ENCODE results near the gene PPP4R4. TPM values are rescaled to one million over a fixed set of nuclear protein-coding genes. Genes with fewer than 3 reads are reported as not detected.
"Not testable (repeated sequence)": the region's sequence is repeated elsewhere in the genome, so short reads cannot be mapped to it uniquely, and the experiment has no call there.

PPP4R4 gene
- total RNA-seq, 1 experiment from 2014 or later: 4.7 TPM

DNA sequence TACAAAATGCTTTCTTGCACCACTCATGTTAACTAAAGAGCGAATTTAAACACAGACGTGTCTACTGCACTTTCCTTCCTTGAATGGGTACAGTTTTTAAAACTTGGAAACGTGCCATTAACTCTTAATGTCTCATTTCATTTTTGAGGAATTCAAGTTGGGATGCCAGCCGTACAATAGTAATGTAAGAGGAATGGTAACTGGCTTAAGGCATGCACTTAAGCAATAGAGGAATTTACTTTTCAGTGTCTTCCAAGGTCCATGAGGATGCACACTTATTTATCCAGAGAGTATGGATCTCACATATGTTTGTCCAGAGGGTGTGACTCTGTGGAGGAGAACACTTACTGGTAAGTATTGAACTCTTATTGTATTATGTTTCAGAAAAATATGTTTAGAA lies 52.9 kb downstream of the PPP4R4 start:
- in situ Hi-C loops (cut with HindIII; ENCODE audit: low sequenced_read_pairs): no loop called here

DNA sequence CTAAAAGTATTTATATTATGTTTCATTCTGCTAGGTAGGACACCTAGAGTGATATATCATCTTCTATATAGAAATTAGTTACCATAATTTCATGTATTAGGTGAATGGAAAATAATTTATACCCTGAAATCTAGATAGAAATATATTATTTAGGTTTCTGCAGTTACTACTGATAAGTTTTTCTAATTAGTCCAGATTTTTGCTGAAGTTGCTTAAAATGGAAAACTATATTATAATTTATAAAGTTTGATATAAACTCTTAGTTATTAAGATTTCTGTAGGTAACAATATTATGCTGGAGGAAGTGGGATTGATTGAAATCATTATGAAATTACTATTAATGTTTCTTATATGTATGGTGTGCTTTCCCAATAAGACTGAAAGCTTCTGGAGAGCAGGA lies 62.9 kb downstream of the PPP4R4 start:
- no peak for DNase-seq (ENCODE audit: low spot score)
- in situ Hi-C loops (cut with HindIII; ENCODE audit: low sequenced_read_pairs): no loop called here

More for the DNA sequence above, 52.9 kb downstream of the PPP4R4 start:
- DNase-seq (ENCODE audit: low spot score): no peak

DNA sequence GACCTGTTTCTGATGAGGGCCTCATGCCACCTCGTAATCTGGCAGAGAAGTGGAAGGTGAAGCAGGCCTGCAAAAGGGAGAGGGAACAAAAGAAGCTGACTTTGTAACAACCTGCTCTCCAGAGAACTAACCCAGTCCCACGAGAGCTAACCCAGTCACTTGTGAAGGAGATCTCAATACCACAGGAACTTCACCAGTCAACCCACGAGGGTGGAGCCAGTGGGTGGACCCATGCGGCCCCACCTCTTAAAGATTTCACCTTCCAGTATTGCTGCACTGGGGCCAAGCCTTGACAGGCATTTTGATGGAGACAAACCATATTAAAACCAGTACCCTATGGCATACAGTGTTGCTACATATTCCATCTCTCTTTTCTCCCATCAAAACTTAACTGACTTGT lies 63.9 kb downstream of the PPP4R4 start:
- no peak for DNase-seq (ENCODE audit: low spot score)
- in situ Hi-C loops (cut with HindIII; ENCODE audit: low sequenced_read_pairs): no loop called here

DNA sequence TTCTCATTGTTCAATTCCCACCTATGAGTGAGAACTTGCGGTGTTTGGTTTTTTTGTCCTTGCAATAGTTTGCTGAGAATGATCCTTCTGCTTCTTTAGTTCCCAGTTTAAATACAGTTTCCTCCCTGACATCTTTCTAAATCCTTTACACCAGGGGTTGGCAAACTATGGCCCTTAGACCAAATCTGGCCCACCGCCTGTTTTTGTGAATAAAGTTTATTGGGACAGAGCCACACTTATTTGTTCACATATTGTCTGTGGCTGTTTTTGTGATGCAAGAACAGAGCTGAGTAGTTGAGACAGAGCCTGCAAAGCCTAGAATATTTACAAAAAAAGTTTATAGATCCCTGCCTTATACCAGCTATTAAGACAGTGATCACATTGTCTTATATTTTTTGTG lies 65.3 kb downstream of the PPP4R4 start:
- in situ Hi-C loops (cut with HindIII; ENCODE audit: low sequenced_read_pairs): no loop called here
- no peak for DNase-seq (ENCODE audit: low spot score)

DNA sequence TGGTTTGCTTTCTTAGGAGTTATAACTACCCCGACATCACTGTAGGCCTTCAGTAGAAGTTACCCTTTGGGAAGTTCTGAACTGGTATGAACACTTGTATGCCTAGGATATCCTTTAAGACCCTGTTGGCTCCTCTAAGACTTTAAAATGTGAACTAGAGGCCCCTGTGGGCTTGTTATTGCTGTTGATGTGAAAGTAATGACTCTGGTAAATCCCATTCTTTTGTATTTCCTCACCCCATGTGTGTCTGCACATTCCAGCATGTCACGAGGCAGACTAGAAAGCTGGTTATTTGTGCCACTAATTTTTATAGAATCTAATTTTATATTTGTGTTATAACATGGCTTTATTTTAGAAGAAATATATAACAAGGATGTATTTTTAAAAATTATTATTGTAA lies 70.1 kb downstream of the PPP4R4 start:
- no peak for DNase-seq (ENCODE audit: low spot score)
- in situ Hi-C loops (cut with HindIII; ENCODE audit: low sequenced_read_pairs): no loop called here

DNA sequence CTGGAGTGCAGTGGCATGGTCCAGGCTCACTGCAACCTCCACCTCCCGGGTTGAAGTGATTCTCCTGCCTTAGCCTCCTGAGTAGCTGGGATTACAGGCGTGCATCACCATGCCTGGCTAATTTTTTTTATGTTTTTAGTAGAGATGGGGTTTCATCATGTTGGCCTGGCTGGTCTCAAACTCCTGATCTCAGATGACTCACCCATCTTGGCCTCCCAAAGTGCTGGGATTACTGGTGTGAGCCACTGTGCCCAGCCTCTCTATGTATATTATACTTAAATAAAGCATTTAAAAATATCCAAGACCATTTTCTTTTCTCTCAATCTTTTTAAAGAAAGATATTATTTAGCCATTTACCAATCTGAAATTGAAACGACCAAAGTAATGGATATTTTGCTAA lies 90.1 kb downstream of the PPP4R4 start:
- DNase-seq (ENCODE audit: low spot score); in situ Hi-C loops (cut with HindIII; ENCODE audit: low sequenced_read_pairs): not testable (repeated sequence)

DNA sequence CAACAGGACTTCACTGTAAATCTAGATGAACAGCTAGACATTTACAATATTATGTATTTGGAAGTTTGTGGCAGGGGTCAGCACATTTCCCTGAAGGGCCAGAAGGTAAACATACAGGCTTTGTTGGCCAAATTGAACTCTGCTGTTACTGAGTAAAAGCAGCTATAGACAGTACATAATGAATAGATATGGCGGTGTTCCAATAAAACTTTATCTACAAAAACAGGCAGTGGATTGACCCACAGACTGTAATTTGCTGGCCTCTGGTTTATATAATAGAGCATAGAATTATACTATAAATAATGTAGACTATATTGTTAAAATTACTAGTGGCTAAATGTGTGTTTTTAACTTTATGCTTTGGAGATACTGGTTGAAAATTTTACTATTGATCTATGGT lies 93.2 kb downstream of the PPP4R4 start:
- DNase-seq (ENCODE audit: low spot score): no peak
- in situ Hi-C loops (cut with HindIII; ENCODE audit: low sequenced_read_pairs): no loop called here

DNA sequence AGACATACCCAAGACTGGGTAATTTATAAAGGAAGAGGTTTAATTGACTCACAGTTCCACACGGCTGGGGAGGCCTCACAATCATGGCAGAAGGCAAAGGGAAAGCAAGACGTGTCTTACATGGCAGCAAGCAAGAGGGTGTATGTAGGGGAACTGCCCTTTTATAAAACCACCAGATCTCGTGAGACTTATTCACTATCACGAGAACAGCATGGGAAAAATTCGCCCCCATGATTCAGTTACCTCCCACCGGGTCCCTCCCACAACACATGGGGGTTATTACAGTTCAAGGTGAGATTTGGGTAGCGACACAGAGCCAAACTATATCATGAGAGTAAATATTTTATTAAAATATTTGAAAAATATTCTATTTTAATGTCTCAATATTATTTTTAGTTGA lies 94.5 kb downstream of the PPP4R4 start:
- in situ Hi-C loops (cut with HindIII; ENCODE audit: low sequenced_read_pairs); DNase-seq (ENCODE audit: low spot score): not testable (repeated sequence)

DNA sequence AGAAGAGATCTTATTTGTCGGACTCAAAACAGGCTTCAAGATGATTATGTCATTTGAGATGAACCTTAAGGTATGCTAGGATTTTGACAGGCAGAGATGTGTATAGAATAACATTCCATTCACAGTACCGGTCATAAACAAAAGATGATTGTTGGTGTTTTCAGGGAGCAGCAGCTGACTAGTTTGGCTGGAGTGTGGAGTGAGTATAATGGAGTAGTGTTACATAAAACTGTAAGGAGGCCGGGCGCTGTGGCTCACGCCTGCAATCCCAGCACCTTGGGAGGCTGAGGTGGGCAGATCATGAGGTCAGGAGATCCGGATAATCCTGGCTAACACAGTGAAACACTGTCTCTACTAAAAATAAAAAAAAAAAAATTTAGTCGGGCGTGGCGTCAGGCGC lies 95.0 kb downstream of the PPP4R4 start:
- in situ Hi-C loops (cut with HindIII; ENCODE audit: low sequenced_read_pairs): no loop called here
- DNase-seq (ENCODE audit: low spot score): no peak

DNA sequence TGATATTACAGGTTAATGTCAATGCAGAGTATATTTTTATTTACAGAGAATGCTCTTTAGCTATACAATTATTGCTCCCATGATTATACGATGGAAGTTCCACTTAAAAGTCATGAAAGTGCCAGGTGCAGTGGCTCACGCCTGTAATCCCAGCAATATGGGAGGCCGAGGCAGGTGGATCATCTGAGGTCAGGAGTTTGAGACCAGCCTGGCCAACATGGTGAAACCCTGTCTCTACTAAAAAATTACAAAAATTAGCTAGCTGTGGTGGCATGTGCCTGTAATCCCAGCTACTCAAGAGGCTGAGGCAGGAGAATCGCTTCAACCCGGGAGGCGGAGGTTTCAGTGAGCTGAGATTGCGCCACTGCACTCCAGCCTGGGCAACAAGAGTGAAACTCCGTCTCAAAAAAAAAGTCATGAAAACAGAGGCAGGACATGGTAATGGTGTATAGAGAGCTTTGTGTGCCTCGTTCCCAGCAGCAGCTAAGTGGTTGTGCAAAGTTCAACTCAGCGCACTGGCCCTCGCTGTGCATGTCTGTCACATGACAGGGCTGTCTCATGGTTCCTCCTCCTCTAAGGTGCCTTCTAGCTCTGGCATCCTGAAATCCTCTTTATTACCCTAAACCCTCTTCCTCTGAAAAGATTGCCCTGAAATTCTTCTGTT lies 102.9 kb downstream of the PPP4R4 start:
- in situ Hi-C loops (cut with HindIII; ENCODE audit: low sequenced_read_pairs): not testable (repeated sequence)

DNA sequence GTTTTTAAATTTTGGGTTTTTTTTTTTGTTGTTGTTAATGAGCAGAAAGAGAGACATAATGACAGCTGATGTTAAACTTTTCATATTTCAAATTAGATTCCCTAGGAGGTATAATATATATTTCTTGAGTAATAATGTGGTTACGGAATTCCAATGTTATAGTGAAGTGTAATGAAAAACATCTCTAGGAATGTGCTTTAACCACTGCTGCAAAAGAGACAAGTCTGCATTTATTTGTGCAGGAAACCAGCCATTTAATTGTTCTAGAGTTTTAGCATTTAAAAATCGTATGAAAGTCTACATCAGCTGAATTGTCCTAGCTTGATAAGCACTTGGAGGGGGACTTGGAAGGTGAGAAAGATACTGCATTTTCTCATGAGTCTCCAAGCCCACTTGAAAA lies 104.6 kb downstream of the PPP4R4 start:
- in situ Hi-C loops (cut with HindIII; ENCODE audit: low sequenced_read_pairs): no loop called here
- no peak for DNase-seq (ENCODE audit: low spot score)

More for the DNA sequence above, 102.9 kb downstream of the PPP4R4 start:
- DNase-seq (ENCODE audit: low spot score): not testable (repeated sequence)

DNA sequence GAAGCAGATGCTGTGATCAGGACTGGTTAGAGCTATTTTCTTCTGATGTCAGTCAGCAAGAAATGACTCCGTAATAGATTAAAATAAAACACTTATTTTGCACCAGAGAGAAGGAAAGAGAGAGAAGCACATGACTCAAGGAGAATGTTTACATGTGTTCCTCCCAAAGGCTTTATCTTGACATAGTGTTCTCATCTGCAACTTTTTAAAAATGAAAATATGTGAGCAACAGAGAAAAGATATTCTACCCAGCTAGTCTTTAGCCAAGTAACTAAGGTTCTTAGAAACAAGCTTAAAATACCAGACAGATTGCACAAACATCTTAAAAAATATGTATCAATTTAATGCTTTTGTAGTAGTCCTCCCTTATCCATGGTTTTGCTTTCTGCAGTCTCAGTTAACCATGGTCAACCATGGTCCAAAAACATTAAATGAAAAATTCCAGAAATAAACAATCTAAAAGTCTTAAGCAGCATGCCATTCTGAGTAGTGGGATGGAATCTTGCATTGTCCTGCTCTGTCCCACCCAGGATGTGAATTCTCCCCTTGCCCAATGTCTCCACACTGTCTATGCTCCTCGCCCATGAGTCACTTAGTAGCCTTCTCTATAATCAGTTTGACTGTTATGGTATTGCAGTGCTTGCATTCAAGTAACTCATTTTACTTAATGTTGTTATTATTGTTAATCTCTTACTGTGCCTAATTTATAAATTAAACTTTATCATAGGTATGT lies 109.0 kb downstream of the PPP4R4 start:
- no peak for DNase-seq (ENCODE audit: low spot score)
- in situ Hi-C loops (cut with HindIII; ENCODE audit: low sequenced_read_pairs): no loop called here

DNA sequence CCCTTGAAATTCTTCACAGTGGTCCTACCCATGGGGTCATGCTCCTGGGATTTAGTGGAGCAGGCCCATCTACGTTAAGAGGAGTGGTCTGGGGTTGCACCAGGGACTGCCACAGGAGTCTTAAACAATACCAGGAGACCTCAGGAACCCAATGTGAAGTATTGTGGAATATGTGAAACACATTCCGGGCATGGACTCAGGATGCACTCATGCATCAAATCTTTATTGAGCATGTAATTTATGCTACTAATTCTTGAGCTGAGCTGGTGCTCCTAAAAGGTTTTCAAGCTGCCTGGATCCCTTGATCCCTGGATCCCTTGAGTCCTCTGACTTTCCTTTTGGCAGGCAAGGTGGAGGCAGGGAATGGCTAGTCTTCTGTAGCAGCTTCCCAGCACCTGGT lies 110.1 kb downstream of the PPP4R4 start:
- in situ Hi-C loops (cut with HindIII; ENCODE audit: low sequenced_read_pairs): no loop called here

DNA sequence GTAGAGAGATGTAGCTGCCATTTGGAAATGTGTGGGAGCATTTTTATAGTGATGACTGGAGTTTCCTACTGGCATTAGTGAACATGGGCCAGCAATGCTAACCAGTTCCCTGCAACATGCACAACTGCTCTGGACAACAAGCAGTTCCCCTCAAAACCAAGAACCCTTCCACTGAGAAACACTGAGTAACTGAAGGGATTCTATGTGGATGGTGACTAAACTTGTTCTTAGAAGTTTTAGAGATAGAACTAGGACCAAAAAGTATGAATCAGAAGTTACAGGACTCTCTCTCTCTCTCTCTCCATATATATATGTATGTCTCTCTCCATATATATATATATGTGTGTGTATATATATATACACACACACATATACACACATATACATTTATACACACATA lies 111.0 kb downstream of the PPP4R4 start:
- DNase-seq (ENCODE audit: low spot score): no peak
- in situ Hi-C loops (cut with HindIII; ENCODE audit: low sequenced_read_pairs): no loop called here

More for the DNA sequence above, 110.1 kb downstream of the PPP4R4 start:
- DNase-seq (ENCODE audit: low spot score): no peak

DNA sequence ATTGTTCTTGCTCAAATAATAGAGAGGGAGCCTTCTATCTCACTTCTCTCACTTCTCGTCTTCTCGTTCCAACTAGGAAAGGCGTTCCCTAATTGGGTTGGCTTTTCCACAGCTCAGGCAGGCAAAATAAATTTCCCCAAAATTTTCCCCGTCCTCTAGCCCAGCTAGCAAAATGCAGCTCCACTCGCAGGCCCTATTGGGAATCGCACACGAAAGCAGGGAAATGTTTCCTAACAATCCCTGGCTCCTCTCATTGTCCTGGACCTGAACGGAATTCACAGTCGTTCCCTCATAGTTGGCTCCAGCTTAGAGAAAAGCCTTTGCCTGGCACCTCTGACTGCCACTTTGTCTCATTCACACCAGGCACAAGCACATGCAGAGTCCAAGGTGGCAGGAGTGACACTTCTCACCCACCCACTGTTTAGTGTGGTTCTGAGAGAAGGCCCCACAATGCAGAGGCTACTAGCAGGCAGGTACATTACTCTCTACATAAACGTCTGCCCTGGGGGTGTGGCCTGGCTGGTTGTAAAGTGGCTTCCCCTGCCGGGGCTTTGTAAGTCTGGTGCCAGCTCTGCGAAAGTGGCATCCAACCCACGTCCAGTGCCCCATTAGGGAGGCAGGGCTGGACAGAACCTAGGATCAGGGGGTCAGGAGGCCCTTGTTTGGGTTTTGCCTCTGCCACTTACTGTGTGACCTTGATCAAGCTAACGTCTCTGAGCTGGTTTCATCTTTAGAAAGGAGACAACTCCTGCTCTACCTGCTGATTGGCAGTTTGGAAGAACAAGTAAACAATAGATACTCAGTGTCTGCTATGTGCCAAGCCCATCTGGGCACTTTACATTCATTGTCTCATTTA lies 114.7 kb downstream of the PPP4R4 start:
- no peak for DNase-seq (ENCODE audit: low spot score)
- in situ Hi-C loops (cut with HindIII; ENCODE audit: low sequenced_read_pairs): no loop called here

DNA sequence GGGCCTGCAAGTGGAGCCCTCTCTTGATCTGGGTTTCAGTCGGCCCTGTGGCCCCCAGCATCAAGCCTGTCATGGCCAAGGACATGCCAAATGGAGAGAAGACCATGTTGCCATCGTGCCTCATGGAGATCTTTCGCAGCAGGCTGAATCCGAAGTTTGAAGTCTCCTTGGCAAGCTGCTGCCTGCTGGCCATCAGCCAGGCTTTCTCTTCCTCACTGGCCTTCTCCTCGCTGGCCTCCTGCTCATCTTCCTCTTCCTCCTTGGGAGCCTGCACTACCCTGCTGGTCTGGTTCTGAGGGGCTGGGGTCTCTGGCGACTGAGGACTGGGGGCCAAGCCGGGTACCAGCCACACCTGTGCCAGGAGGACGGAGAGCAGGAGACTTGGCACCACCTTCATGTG lies 116.1 kb downstream of the PPP4R4 start:
- peak; percentile 22 for DNase-seq (ENCODE audit: low spot score)
- in situ Hi-C loops (cut with HindIII; ENCODE audit: low sequenced_read_pairs): no loop called here

DNA sequence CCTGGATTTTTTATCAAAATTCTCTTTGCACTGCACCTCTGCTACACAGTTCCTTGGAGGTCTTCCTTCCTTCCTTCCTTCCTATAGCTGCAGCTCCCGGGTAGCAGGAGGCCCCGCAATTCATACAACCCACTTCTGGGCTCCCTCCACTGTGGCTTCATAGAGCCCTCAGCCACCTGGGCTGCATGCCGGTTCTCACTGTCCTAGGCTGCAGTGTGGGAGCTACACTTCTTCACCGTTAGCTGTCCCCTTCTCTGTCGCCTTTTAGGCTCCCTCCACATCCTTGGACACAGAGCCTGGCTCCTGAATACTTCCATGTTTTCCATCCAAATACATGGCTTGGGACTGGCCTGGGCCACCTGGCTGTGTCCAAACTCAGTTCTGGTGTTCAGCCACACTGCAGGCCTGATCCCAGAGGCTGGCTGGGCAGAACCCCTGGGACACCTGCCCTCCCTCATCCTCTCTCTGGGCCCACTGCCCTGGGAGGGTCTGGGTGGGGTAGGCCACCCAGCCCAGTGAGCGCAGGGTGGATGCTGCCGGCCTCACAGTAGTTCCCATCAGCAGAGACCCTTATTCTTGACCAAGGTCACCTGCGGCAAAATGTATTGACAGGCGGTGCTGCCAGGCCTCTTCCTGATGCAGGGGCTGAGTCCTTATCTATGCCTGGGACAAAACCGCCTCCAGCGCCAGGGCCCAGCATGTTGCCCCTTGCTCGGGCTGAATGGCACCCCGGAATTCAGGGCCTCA lies 117.2 kb downstream of the PPP4R4 start:
- in situ Hi-C loops (cut with HindIII; ENCODE audit: low sequenced_read_pairs): no loop called here
- peak; percentile 3 for DNase-seq (ENCODE audit: low spot score)

DNA sequence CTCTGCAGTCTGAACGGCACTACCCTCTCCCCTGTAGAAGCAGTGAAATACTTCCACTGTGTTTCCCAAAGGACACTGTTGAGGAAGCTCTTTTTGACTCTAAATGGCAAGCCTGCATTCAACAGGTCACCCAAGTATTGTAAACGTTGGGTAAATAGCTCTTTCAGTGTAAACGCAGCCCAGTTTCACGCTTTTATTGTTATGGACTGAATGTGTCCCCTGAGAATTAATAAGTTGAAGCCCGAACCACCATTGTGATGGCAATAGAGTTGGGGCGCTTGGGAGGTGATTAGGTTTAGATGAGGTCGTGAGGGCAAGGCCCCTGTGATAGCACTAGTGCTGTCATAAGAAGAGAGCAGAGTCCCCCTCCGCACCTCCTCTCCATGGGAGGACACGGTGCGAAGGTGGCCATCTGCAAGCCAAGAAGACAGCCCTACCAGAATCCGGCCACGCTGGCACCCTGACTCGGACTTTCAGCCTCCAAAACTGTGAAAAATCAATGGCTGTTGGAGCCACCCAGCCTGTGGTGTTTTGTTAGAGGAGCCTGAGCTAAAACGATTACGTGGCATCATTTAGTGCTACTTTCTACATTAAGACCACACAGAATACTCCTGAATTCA lies 117.9 kb downstream of the PPP4R4 start:
- no peak for DNase-seq (ENCODE audit: low spot score)
- in situ Hi-C loops (cut with HindIII; ENCODE audit: low sequenced_read_pairs): no loop called here

DNA sequence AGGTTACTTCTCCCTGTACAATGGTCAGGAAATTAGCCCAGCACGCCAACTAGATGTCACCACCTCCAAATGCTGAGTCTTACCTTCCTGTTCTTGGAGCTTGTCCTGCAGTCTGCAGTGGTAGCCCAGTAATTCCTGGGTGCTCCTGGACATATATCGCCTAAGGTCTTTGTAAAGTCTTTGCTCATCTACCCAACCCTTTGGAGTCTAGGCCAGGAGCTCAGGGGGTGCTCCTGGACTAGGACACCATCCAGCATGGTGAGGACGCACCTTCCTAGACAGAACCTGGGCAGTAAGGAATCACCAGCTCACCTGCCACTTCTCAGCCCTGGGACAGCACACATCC lies 118.4 kb downstream of the PPP4R4 start:
- in situ Hi-C loops (cut with HindIII; ENCODE audit: low sequenced_read_pairs): no loop called here
- DNase-seq (ENCODE audit: low spot score): no peak

Measured in G401 (cell line).